KMS-11 (cell line): ENCODE results near the gene COX4I1.

Experiments
- H2AFZ ChIP-seq: fragments of 200-600 bp; sonication (generic); 2 replicates; pipeline ENCODE4 v1.6.1; 2016; ENCODE audit warnings: antibody characterized with exemption, mixed run types, low read depth
- H3K27ac ChIP-seq: fragments of 200-600 bp; sonication (generic); 2 replicates; pipeline ENCODE4 v1.6.1; 2016; ENCODE audit warnings: mild to moderate bottlenecking, mixed run types
- H3K27me3 ChIP-seq: fragments of 200-600 bp; sonication (generic); 2 replicates; pipeline ENCODE4 v1.6.1; 2017; ENCODE audit warnings: mild to moderate bottlenecking, low read depth, mixed run types, moderate library complexity; ENCODE audit not compliant: insufficient read depth
- H3K36me3 ChIP-seq: fragments of 200-600 bp; sonication (generic); 2 replicates; pipeline ENCODE4 v1.6.1; 2017; ENCODE audit warnings: mild to moderate bottlenecking, mixed run types; ENCODE audit not compliant: insufficient read depth
- H3K4me1 ChIP-seq: fragments of 200-600 bp; sonication (generic); 2 replicates; pipeline ENCODE4 v1.6.1; 2016; ENCODE audit warnings: mild to moderate bottlenecking, low read depth, mixed run types; ENCODE audit not compliant: poor library complexity, severe bottlenecking
- H3K4me2 ChIP-seq: fragments of 200-600 bp; sonication (generic); 2 replicates; pipeline ENCODE4 v1.7.0; 2016; ENCODE audit warnings: mild to moderate bottlenecking, mixed run types
- H3K4me3 ChIP-seq: fragments of 200-600 bp; sonication (generic); IDR thresholded peaks from 2 replicates; pipeline ENCODE4 v1.6.1; 2017; ENCODE audit warnings: low read depth, low read length, mixed read lengths; ENCODE audit not compliant: insufficient read depth
- H3K79me2 ChIP-seq: fragments of 200-600 bp; sonication (generic); 2 replicates; pipeline ENCODE4 v1.6.1; 2016; ENCODE audit warnings: low read depth, mixed run types; ENCODE audit not compliant: insufficient read depth
- H3K9ac ChIP-seq: fragments of 200-600 bp; sonication (generic); 2 replicates; pipeline ENCODE4 v1.6.1; 2016; ENCODE audit warnings: mild to moderate bottlenecking, mixed run types
- H4K20me1 ChIP-seq: fragments of 200-600 bp; sonication (generic); 2 replicates; pipeline ENCODE4 v1.6.1; 2016; ENCODE audit warnings: mild to moderate bottlenecking, mixed run types; ENCODE audit not compliant: insufficient read depth
- CTCF ChIP-seq: fragments of 200-600 bp; sonication (generic); conservative IDR thresholded peaks from 2 replicates; pipeline ENCODE4 v1.6.1; 2017; ENCODE audit warnings: low read depth, mild to moderate bottlenecking, antibody characterized with exemption, low read length, moderate library complexity, mixed read lengths

COX4I1 gene

DNA sequence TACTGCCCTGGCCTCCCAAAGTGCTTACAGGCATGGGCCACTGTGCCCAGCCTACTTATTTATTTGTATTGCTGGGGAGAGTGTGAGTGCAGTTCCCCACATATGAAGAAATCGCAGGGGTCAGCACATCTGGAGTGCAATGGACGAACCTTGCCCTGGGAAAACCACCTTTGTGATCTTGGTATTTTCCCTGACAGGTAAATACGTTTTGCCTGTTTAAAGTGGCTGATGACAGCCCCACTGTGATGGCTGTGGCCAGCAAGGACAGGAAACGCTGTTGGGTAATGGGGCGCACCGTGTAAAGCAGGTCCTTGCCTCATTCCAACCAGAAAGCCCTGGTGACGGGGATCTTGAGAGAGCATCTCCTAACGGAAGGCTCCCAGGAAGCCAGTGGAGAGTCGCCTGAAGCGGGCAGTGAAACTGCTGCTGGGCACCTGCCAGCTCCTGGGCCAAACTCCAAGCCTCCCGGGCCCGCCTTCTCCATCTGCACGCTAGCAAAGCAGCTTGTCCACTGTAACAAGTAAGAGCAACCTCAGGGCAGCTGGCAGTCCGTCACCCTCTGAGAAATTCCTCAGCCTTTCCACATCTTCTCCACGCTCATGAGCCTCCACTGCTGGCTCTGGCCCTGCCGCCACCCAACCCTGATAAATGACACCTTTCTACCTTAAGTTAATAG lies 17.7 kb upstream of the COX4I1 start:
- H2AFZ ChIP-seq = no peak overlapping the region
- H3K27ac ChIP-seq = no peak overlapping the region
- no peak overlapping the region for H3K4me2 ChIP-seq
- H4K20me1 ChIP-seq = no peaks in the 10 kb centered on the region
- no peaks in the 10 kb centered on the region; the same call in 1 of the 2 replicates for H3K36me3 ChIP-seq
- no peak overlapping the region for H3K9ac ChIP-seq
- H3K79me2 ChIP-seq = no peaks in the 10 kb centered on the region
- TF ChIP-seq CTCF = no peak
- H3K4me1 ChIP-seq = no peaks in the 10 kb centered on the region
- H3K4me3 ChIP-seq = no peak overlapping the region
- no peaks in the 10 kb centered on the region for H3K27me3 ChIP-seq

- Histone ChIP-seq H3K27me3 (no peaks in the 10 kb centered on the region), H2AFZ (no peak overlapping the region), H4K20me1 (no peaks in the 10 kb centered on the region), H3K79me2 (no peaks in the 10 kb centered on the region), H3K4me1 (no peaks in the 10 kb centered on the region), H3K27ac (no peak overlapping the region), H3K4me3 (no peak overlapping the region), H3K9ac (no peak overlapping the region), H3K36me3 (no peaks in the 10 kb centered on the region; the same call in 1 of the 2 replicates), H3K4me2 (no peak overlapping the region)
- no peak for TF ChIP-seq CTCF
Observed at GRCh38 chr16:85782451-85782850, 17.0 kb upstream of the COX4I1 start.

GRCh38 chr16:85783441-85783840 lies 16.1 kb upstream of the COX4I1 start:
- TF ChIP-seq CTCF = no peak
- Histone ChIP-seq H2AFZ (no peak overlapping the region), H3K27me3 (no peaks in the 10 kb centered on the region), H3K27ac (no peak overlapping the region), H3K9ac (no peak overlapping the region), H4K20me1 (no peaks in the 10 kb centered on the region), H3K79me2 (no peaks in the 10 kb centered on the region), H3K4me3 (no peak overlapping the region), H3K36me3 (no peaks in the 10 kb centered on the region; the same call in 1 of the 2 replicates), H3K4me1 (no peaks in the 10 kb centered on the region), H3K4me2 (no peak overlapping the region)

- Histone ChIP-seq H3K79me2 (no peaks in the 10 kb centered on the region), H3K4me1 (no peaks in the 10 kb centered on the region), H3K27me3 (no peaks in the 10 kb centered on the region), H3K9ac (no peak overlapping the region), H3K27ac (no peak overlapping the region), H3K4me2 (no peak overlapping the region), H3K36me3 (no peaks in the 10 kb centered on the region; the same call in 1 of the 2 replicates), H4K20me1 (no peaks in the 10 kb centered on the region), H2AFZ (no peak overlapping the region), H3K4me3 (no peak overlapping the region)
- no peak for TF ChIP-seq CTCF
Observed at GRCh38 chr16:85784813-85785212, 14.7 kb upstream of the COX4I1 start.
